T-helper 17 cell (primary cell): Measurements from ENCODE around the gene ALDH1L1. TPM values are rescaled to one million over a fixed set of nuclear protein-coding genes. Genes with fewer than 3 reads are reported as not detected.

Experiments
- ATAC-seq: fragments of 150-1000 bp; cut with Tn5 transposase; 2 replicates; pipeline ENCODE4 v1.10.0; 2021; ENCODE audit warnings: mild to moderate bottlenecking, moderate library complexity
- DNase-seq, 3 donors: peaks; one replicate each; pipeline versions ENCODE4 v3.0.0 to v3.0.0-alpha.2; 2020 to 2021
- H3K9me3 ChIP-seq: one replicate; pipeline ENCODE4 v1.7.0; 2013; ENCODE audit warnings: low read length, mild to moderate bottlenecking; ENCODE audit not compliant: control insufficient read depth, poor library complexity, severe bottlenecking
- H3K27ac Mint-ChIP-seq: one replicate; pipeline ENCODE4 v1.8.0; 2022; ENCODE audit warnings: mild to moderate bottlenecking, moderate library complexity, mixed read lengths
- H3K27me3 Mint-ChIP-seq: one replicate; pipeline ENCODE4 v1.8.0; 2022; ENCODE audit warnings: mixed read lengths
- H3K36me3 Mint-ChIP-seq: one replicate; pipeline ENCODE4 v1.8.0; 2022; ENCODE audit warnings: low read depth, mixed read lengths
- H3K4me1 Mint-ChIP-seq: one replicate; pipeline ENCODE4 v1.8.0; 2022; ENCODE audit warnings: mild to moderate bottlenecking, mixed read lengths
- H3K4me3 Mint-ChIP-seq: one replicate; pipeline ENCODE4 v1.8.0; 2022; ENCODE audit warnings: mild to moderate bottlenecking, moderate library complexity, mixed read lengths
- total RNA-seq, 4 donors: library from RNA in 2 of 4; stranded (reverse) in 2 of 4; gene quantifications; one replicate each; pipeline ENCODE4 v1.2.3 and lab custom pipeline; 2022 to 2026

Gene ALDH1L1
- total RNA-seq, 2 donors from 2014 or later = not detected

GRCh38 chr3:126157083-126157768 is 23.2 kb downstream of the ALDH1L1 start:
- Mint-ChIP-seq H3K4me3 (no peak overlapping the region), H3K4me1 (peaks cover 4% of the 10 kb centered on the region), H3K36me3 (no peaks in the 10 kb centered on the region), H3K27ac (no peak overlapping the region), H3K27me3 (peaks cover 16% of the 10 kb centered on the region)
- ATAC-seq = no peak
- DNase-seq = no peak
- H3K9me3 ChIP-seq = no peaks in the 10 kb centered on the region

GRCh38 chr3:126156468-126156867 is 23.9 kb downstream of the ALDH1L1 start:
- no peak for DNase-seq
- Mint-ChIP-seq H3K27me3 (peaks cover 16% of the 10 kb centered on the region), H3K4me1 (peaks cover 6% of the 10 kb centered on the region), H3K4me3 (no peak overlapping the region), H3K36me3 (no peaks in the 10 kb centered on the region), H3K27ac (no peak overlapping the region)
- no peak for ATAC-seq
- H3K9me3 ChIP-seq = no peaks in the 10 kb centered on the region

GRCh38 chr3:126155819-126156218 is 24.6 kb downstream of the ALDH1L1 start:
- peaks cover 6% of the 10 kb centered on the region for H3K4me1 Mint-ChIP-seq
- H3K9me3 ChIP-seq = no peaks in the 10 kb centered on the region
- H3K27ac Mint-ChIP-seq = no peak overlapping the region
- no peaks in the 10 kb centered on the region for H3K36me3 Mint-ChIP-seq
- ATAC-seq (no peak), DNase-seq (no peak)
- H3K27me3 Mint-ChIP-seq = peaks cover 13% of the 10 kb centered on the region
- H3K4me3 Mint-ChIP-seq = no peak overlapping the region

- H3K4me1 Mint-ChIP-seq = peaks cover 6% of the 10 kb centered on the region
- H3K27me3 Mint-ChIP-seq = peaks cover 10% of the 10 kb centered on the region
- H3K4me3 Mint-ChIP-seq = no peak overlapping the region
- no peak overlapping the region for H3K27ac Mint-ChIP-seq
- DNase-seq = no peak
- no peaks in the 10 kb centered on the region for H3K36me3 Mint-ChIP-seq
- ATAC-seq = no peak
- H3K9me3 ChIP-seq = no peaks in the 10 kb centered on the region
Observed at GRCh38 chr3:126155280-126155640, 25.1 kb downstream of the ALDH1L1 start.

GRCh38 chr3:126154391-126155279 is 25.8 kb downstream of the ALDH1L1 start:
- no peaks in the 10 kb centered on the region for H3K36me3 Mint-ChIP-seq
- H3K4me3 Mint-ChIP-seq = no peak overlapping the region
- H3K4me1 Mint-ChIP-seq = peaks cover 6% of the 10 kb centered on the region
- H3K9me3 ChIP-seq = no peaks in the 10 kb centered on the region
- no peak overlapping the region for H3K27ac Mint-ChIP-seq
- peaks cover 12% of the 10 kb centered on the region for H3K27me3 Mint-ChIP-seq
- ATAC-seq (no peak), DNase-seq (no peak)

- Mint-ChIP-seq H3K27me3 (peaks cover 16% of the 10 kb centered on the region), H3K4me3 (no peak overlapping the region), H3K4me1 (peaks cover 6% of the 10 kb centered on the region), H3K27ac (no peak overlapping the region), H3K36me3 (no peaks in the 10 kb centered on the region)
- H3K9me3 ChIP-seq = no peaks in the 10 kb centered on the region
- ATAC-seq = no peak
- no peak for DNase-seq
Observed at GRCh38 chr3:126153695-126154360, 26.6 kb downstream of the ALDH1L1 start.

GRCh38 chr3:126152901-126153694 is 27.3 kb downstream of the ALDH1L1 start:
- peaks cover 8% of the 10 kb centered on the region for H3K4me1 Mint-ChIP-seq
- no peak overlapping the region for H3K27ac Mint-ChIP-seq
- no peaks in the 10 kb centered on the region for H3K36me3 Mint-ChIP-seq
- no peaks in the 10 kb centered on the region for H3K9me3 ChIP-seq
- peaks cover 16% of the 10 kb centered on the region for H3K27me3 Mint-ChIP-seq
- no peak overlapping the region for H3K4me3 Mint-ChIP-seq
- ATAC-seq = no peak
- DNase-seq = no peak

- Mint-ChIP-seq H3K4me1 (peaks cover 8% of the 10 kb centered on the region), H3K27ac (no peak overlapping the region), H3K36me3 (no peaks in the 10 kb centered on the region), H3K27me3 (peaks cover 16% of the 10 kb centered on the region), H3K4me3 (no peak overlapping the region)
- DNase-seq = no peak
- no peaks in the 10 kb centered on the region for H3K9me3 ChIP-seq
- no peak for ATAC-seq
Observed at GRCh38 chr3:126152458-126152857, 27.9 kb downstream of the ALDH1L1 start.

GRCh38 chr3:126151562-126152302 is 28.7 kb downstream of the ALDH1L1 start:
- no peak for DNase-seq
- H3K27ac Mint-ChIP-seq = no peak overlapping the region
- peaks cover 16% of the 10 kb centered on the region for H3K27me3 Mint-ChIP-seq
- no peaks in the 10 kb centered on the region for H3K9me3 ChIP-seq
- no peak overlapping the region for H3K4me3 Mint-ChIP-seq
- ATAC-seq = no peak
- peaks cover 8% of the 10 kb centered on the region for H3K4me1 Mint-ChIP-seq
- no peaks in the 10 kb centered on the region for H3K36me3 Mint-ChIP-seq

- H3K9me3 ChIP-seq = no peaks in the 10 kb centered on the region
- Mint-ChIP-seq H3K27me3 (peaks cover 14% of the 10 kb centered on the region), H3K36me3 (no peaks in the 10 kb centered on the region), H3K4me1 (peaks cover 6% of the 10 kb centered on the region), H3K27ac (no peak overlapping the region), H3K4me3 (no peak overlapping the region)
- no peak for ATAC-seq
- no peak for DNase-seq
Observed at GRCh38 chr3:126149960-126150515, 30.3 kb downstream of the ALDH1L1 start.

GRCh38 chr3:126149256-126149902 is 31.0 kb downstream of the ALDH1L1 start:
- no peak for DNase-seq
- no peaks in the 10 kb centered on the region for H3K9me3 ChIP-seq
- H3K4me1 Mint-ChIP-seq = peaks cover 5% of the 10 kb centered on the region
- H3K27ac Mint-ChIP-seq = no peak overlapping the region
- no peak for ATAC-seq
- H3K36me3 Mint-ChIP-seq = no peaks in the 10 kb centered on the region
- H3K4me3 Mint-ChIP-seq = no peak overlapping the region
- peaks cover 11% of the 10 kb centered on the region for H3K27me3 Mint-ChIP-seq
